DND-41 (cell line): ENCODE data around the gene VAV2.

Experiments used
- ATAC-seq: fragments of 200-7000 bp; cut with Tn5 transposase; 3 replicates; pipeline ENCODE4 v1.9.1; 2021; ENCODE audit warnings: low read depth; ENCODE audit not compliant: insufficient read depth
- DNase-seq: peaks from one replicate; pipeline ENCODE4 v3.0.0-alpha.2; 2020
- H2AFZ ChIP-seq: 2 replicates; pipeline ENCODE4 v1.6.0; 2012; ENCODE audit warnings: low read depth, low read length
- H3K27ac ChIP-seq: 2 replicates; pipeline ENCODE4 v1.5.1; 2012; ENCODE audit warnings: low read length, inconsistent platforms
- H3K27me3 ChIP-seq: fragments of 200-600 bp; sonication (generic); 2 replicates; pipeline ENCODE4 v1.6.0; 2012; ENCODE audit warnings: low read length, mild to moderate bottlenecking, inconsistent platforms; ENCODE audit not compliant: insufficient read depth, poor library complexity
- H3K36me3 ChIP-seq: 2 replicates; pipeline ENCODE4 v1.5.1; 2012; ENCODE audit warnings: low read length, inconsistent platforms; ENCODE audit not compliant: insufficient read depth
- H3K4me1 ChIP-seq: 2 replicates; pipeline ENCODE4 v1.5.1; 2012; ENCODE audit warnings: mild to moderate bottlenecking, low read length; ENCODE audit not compliant: insufficient read depth
- H3K4me2 ChIP-seq: 2 replicates; pipeline ENCODE4 v1.6.0; 2012; ENCODE audit warnings: mild to moderate bottlenecking, moderate library complexity, low read length, inconsistent platforms; ENCODE audit not compliant: insufficient read depth
- H3K4me3 ChIP-seq, 2 experiments: fragments of 200-600 bp in 1 of 2; shearing (Covaris generic) in 1 of 2; 2 replicates each; pipeline ENCODE4 v1.5.1; 2012 to 2016; ENCODE audit warnings: inconsistent platforms in 2 of 2, low read length in 2 of 2, mild to moderate bottlenecking in 2 of 2, low read depth in 1 of 2, moderate library complexity in 1 of 2
- H3K79me2 ChIP-seq: 2 replicates; pipeline ENCODE4 v1.6.0; 2012; ENCODE audit warnings: low read length, inconsistent platforms; ENCODE audit not compliant: insufficient read depth
- H3K9ac ChIP-seq: 2 replicates; pipeline ENCODE4 v1.6.0; 2012; ENCODE audit warnings: low read depth, mild to moderate bottlenecking, inconsistent platforms, low read length, moderate library complexity
- H3K9me3 ChIP-seq: 2 replicates; pipeline ENCODE4 v1.5.1; 2012; ENCODE audit warnings: low read length, moderate library complexity, mild to moderate bottlenecking, inconsistent platforms; ENCODE audit not compliant: insufficient read depth, severe bottlenecking
- H4K20me1 ChIP-seq: 2 replicates; pipeline ENCODE4 v1.6.0; 2012; ENCODE audit warnings: low read length; ENCODE audit not compliant: insufficient read depth
- EZH2 ChIP-seq: IDR thresholded peaks from 3 replicates; pipeline ENCODE4 v1.6.1; 2012; ENCODE audit warnings: borderline replicate concordance, low read depth, mild to moderate bottlenecking, moderate library complexity, low read length, inconsistent platforms; ENCODE audit not compliant: severe bottlenecking
- TF ChIP-seq, protein P1 (sequence below): IDR thresholded peaks from 2 replicates; pipeline ENCODE4 v1.5.1; 2012; ENCODE audit warnings: borderline replicate concordance, low read length, moderate library complexity, mild to moderate bottlenecking; ENCODE audit not compliant: poor library complexity, severe bottlenecking; ENCODE audit errors: extremely low read depth

Gene VAV2

DNA sequence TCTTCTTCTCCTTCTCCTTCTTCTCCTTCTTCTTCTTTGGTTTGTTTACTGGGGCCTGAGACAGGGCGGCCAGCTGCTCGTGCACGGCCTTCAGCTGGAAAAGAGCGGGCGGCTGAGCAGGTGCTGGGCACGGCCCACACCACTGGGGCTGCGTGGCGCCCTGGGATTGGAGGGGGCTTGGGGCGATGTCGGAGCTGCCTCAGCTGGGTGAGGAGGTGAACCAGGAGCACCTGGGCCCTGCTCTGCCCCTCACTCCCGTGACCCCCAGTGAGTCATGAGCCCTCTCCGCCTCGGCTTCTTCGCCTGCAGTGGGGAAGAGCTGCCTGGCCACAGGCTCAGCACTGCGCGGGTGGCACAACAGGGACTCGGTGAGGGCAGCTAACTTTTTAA, 48.0 kb upstream of the VAV2 start:
- Histone ChIP-seq H3K4me2 (no peak overlapping the region), H4K20me1 (peaks cover 5% of the 10 kb centered on the region; the same call in 1 of the 2 replicates), H3K4me1 (no peaks in the 10 kb centered on the region), H3K36me3 (peaks cover 81% of the 10 kb centered on the region), H3K9me3 (no peaks in the 10 kb centered on the region), H3K4me3 (no peak overlapping the region), H3K9ac (no peak overlapping the region), H3K27me3 (no peaks in the 10 kb centered on the region), H2AFZ (no peak overlapping the region), H3K79me2 (no peaks in the 10 kb centered on the region), H3K27ac (no peak overlapping the region)
- no peak for DNase-seq
- no peak for ATAC-seq
- TF ChIP-seq EZH2 = no peak
- TF ChIP-seq, protein P1, sequence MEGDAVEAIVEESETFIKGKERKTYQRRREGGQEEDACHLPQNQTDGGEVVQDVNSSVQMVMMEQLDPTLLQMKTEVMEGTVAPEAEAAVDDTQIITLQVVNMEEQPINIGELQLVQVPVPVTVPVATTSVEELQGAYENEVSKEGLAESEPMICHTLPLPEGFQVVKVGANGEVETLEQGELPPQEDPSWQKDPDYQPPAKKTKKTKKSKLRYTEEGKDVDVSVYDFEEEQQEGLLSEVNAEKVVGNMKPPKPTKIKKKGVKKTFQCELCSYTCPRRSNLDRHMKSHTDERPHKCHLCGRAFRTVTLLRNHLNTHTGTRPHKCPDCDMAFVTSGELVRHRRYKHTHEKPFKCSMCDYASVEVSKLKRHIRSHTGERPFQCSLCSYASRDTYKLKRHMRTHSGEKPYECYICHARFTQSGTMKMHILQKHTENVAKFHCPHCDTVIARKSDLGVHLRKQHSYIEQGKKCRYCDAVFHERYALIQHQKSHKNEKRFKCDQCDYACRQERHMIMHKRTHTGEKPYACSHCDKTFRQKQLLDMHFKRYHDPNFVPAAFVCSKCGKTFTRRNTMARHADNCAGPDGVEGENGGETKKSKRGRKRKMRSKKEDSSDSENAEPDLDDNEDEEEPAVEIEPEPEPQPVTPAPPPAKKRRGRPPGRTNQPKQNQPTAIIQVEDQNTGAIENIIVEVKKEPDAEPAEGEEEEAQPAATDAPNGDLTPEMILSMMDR = no peak

- Histone ChIP-seq H3K4me2 (no peak overlapping the region), H3K9me3 (no peaks in the 10 kb centered on the region), H3K79me2 (no peaks in the 10 kb centered on the region), H3K4me3 (no peak overlapping the region), H3K36me3 (peaks cover 81% of the 10 kb centered on the region), H4K20me1 (peaks cover 4% of the 10 kb centered on the region; the same call in 1 of the 2 replicates), H3K27me3 (no peaks in the 10 kb centered on the region), H3K27ac (no peak overlapping the region), H3K9ac (no peak overlapping the region), H3K4me1 (no peaks in the 10 kb centered on the region), H2AFZ (no peak overlapping the region)
- no peak for ATAC-seq
- no peak for DNase-seq
- TF ChIP-seq, protein P1 = no peak
- TF ChIP-seq EZH2 = no peak
These were observed 47.5 kb upstream of the VAV2 start for GRCh38 chr9:134039386-134040175.

DNA sequence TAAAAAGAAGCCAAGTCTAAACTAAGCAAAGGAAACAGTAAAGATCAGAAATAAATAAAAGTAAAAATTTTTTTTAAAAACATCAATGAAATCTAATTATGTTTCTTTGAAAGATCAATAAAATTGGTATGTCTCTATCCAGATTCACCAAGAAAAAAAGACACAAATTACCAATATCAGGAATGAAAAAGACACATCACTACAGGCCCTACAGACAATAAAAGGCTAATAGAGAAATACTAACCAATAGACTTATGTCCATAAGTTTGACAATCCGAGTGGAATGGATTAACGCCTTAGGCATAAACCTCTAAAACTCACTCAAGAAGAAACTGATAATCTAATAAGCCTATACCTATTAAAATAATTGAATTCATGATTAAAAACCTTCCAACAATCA, 45.5 kb upstream of the VAV2 start:
- H3K9ac ChIP-seq = no peak overlapping the region
- no peak overlapping the region for H3K4me3 ChIP-seq
- no peak overlapping the region for H3K4me2 ChIP-seq
- no peak overlapping the region for H2AFZ ChIP-seq
- no peaks in the 10 kb centered on the region for H3K4me1 ChIP-seq
- no peaks in the 10 kb centered on the region for H3K79me2 ChIP-seq
- no peak for ATAC-seq
- no peaks in the 10 kb centered on the region for H3K9me3 ChIP-seq
- H3K36me3 ChIP-seq = peaks cover 82% of the 10 kb centered on the region
- DNase-seq = no peak
- H3K27me3 ChIP-seq = no peaks in the 10 kb centered on the region
- H3K27ac ChIP-seq = no peak overlapping the region
- TF ChIP-seq EZH2 = no peak
- TF ChIP-seq, protein P1 = no peak
- peaks cover 8% of the 10 kb centered on the region for H4K20me1 ChIP-seq
